Liver (tissue), 9 donors: ENCODE measurements around the gene ABHD5. TPM values are rescaled to one million over a fixed set of nuclear protein-coding genes. Genes with fewer than 3 reads are reported as not detected.

ENCODE experiments used
- DNase-seq: peaks from one replicate; pipeline ENCODE4 v3.0.0-alpha.2; 2017; ENCODE audit warnings: low spot score
- H3K27ac ChIP-seq, 2 donors: one replicate each; pipeline ENCODE4 v1.7.0; 2013; ENCODE audit warnings: inconsistent platforms in 2 of 2, low read length in 2 of 2, control low read depth in 1 of 2, low read depth in 1 of 2, mild to moderate bottlenecking in 1 of 2
- H3K27me3 ChIP-seq, 4 donors: one replicate each; pipeline versions ENCODE4 v1.6.1 to v1.7.0; 2013; ENCODE audit warnings: low read length in 3 of 4, inconsistent platforms in 1 of 4, mild to moderate bottlenecking in 1 of 4, moderate library complexity in 1 of 4; ENCODE audit not compliant: control insufficient read depth in 4 of 4, insufficient read depth in 4 of 4
- H3K36me3 ChIP-seq, 4 donors: one replicate each; pipeline versions ENCODE4 v1.6.1 to v1.7.0; 2013; ENCODE audit warnings: low read length in 3 of 4, mild to moderate bottlenecking in 3 of 4, low read depth in 1 of 4, moderate library complexity in 1 of 4; ENCODE audit not compliant: control insufficient read depth in 4 of 4, insufficient read depth in 3 of 4
- H3K4me1 ChIP-seq, 4 donors: one replicate each; pipeline versions ENCODE4 v1.6.1 to v1.7.0; 2013; ENCODE audit warnings: low read length in 3 of 4, mild to moderate bottlenecking in 3 of 4, moderate library complexity in 1 of 4; ENCODE audit not compliant: control insufficient read depth in 4 of 4, insufficient read depth in 4 of 4
- H3K4me3 ChIP-seq, 3 donors: one replicate each; pipeline versions ENCODE4 v1.6.1 to v1.7.0; 2013; ENCODE audit warnings: low read length in 3 of 3, control low read depth in 1 of 3, low read depth in 1 of 3, mild to moderate bottlenecking in 1 of 3
- H3K9ac ChIP-seq, 2 donors: one replicate each; pipeline ENCODE4 v1.7.0; 2013; ENCODE audit warnings: low read length in 2 of 2, mild to moderate bottlenecking in 2 of 2, moderate library complexity in 2 of 2, control low read depth in 1 of 2, low read depth in 1 of 2
- H3K9me3 ChIP-seq, 4 donors: one replicate each; pipeline versions ENCODE4 v1.6.1 to v1.7.0; 2013; ENCODE audit warnings: low read length in 3 of 4; ENCODE audit not compliant: control insufficient read depth in 4 of 4
- EGR1 ChIP-seq, 2 donors: IDR thresholded peaks; 2 replicates each; pipeline ENCODE4 v1.6.1; 2016 to 2018; ENCODE audit warnings: antibody characterized with exemption in 2 of 2, low read depth in 2 of 2
- FOXA1 ChIP-seq: IDR thresholded peaks from 2 replicates; pipeline ENCODE4 v1.6.1; 2016; ENCODE audit warnings: antibody characterized with exemption
- FOXA2 ChIP-seq: IDR thresholded peaks from 2 replicates; pipeline ENCODE4 v1.6.1; 2016; ENCODE audit warnings: antibody characterized with exemption
- GABPA ChIP-seq, 2 donors: IDR thresholded peaks in 1 of 2; conservative IDR thresholded peaks in 1 of 2; 2 replicates each; pipeline ENCODE4 v1.6.1; 2016; ENCODE audit warnings: antibody characterized with exemption in 2 of 2, mild to moderate bottlenecking in 1 of 2, moderate library complexity in 1 of 2
- HNF4A ChIP-seq, 2 donors: conservative IDR thresholded peaks; 2 replicates each; pipeline ENCODE4 v1.6.1; 2016; ENCODE audit warnings: antibody characterized with exemption in 2 of 2, mild to moderate bottlenecking in 2 of 2
- HNF4G ChIP-seq: IDR thresholded peaks from 2 replicates; pipeline ENCODE4 v1.6.1; 2016; ENCODE audit warnings: antibody characterized with exemption
- JUND ChIP-seq, 2 donors: IDR thresholded peaks; 2 replicates each; pipeline ENCODE4 v1.6.1; 2016; ENCODE audit warnings: antibody characterized with exemption in 2 of 2
- NR2F2 ChIP-seq: IDR thresholded peaks from 2 replicates; pipeline ENCODE4 v1.6.1; 2016; ENCODE audit warnings: antibody characterized with exemption
- RAD21 ChIP-seq, 2 donors: IDR thresholded peaks; 2 replicates each; pipeline ENCODE4 v1.6.1; 2016; ENCODE audit warnings: antibody characterized with exemption in 2 of 2, mild to moderate bottlenecking in 2 of 2
- RXRA ChIP-seq, 2 donors: IDR thresholded peaks; 2 replicates each; pipeline ENCODE4 v1.6.1; 2017 to 2018; ENCODE audit warnings: antibody characterized with exemption in 2 of 2, mild to moderate bottlenecking in 1 of 2
- SP1 ChIP-seq: IDR thresholded peaks from 2 replicates; pipeline ENCODE4 v1.6.1; 2018; ENCODE audit warnings: antibody characterized with exemption, mild to moderate bottlenecking
- TAF1 ChIP-seq: conservative IDR thresholded peaks from 2 replicates; pipeline ENCODE4 v1.6.1; 2016; ENCODE audit warnings: antibody characterized with exemption, mild to moderate bottlenecking
- YY1 ChIP-seq: IDR thresholded peaks from 2 replicates; pipeline ENCODE4 v1.6.1; 2016; ENCODE audit warnings: antibody characterized with exemption, mild to moderate bottlenecking
- WGBS: extraction: QIAGEN DNeasy Blood & Tissue Kit; methylation state at CpG from one replicate; pipeline ENCODE4 v1.1.7; 2013; 5-methylcytosine and 5-hydroxymethylcytosine counted together
- polyA plus RNA-seq, 2 donors: library from polyadenylated mRNA; stranded (reverse) in 1 of 2; unstranded in 1 of 2; fragments of 200-250 nt in 1 of 2; fragments of >200 nt in 1 of 2; fragmentation: Nextera tagmentation in 1 of 2; extraction: Ambion mirVana in 1 of 2; gene quantifications; one replicate each; pipeline versions ENCODE4 v1.2.1 to v1.2.3, GENCODE V29; 2013 to 2015
- total RNA-seq, 2 donors: library from RNA; depleted of rRNA; stranded (reverse); fragments of >200 nt; gene quantifications; one replicate each; pipeline ENCODE4 v1.2.3, GENCODE V29; 2014
- TF ChIP-seq, protein P1 (sequence below): IDR thresholded peaks from 2 replicates; pipeline ENCODE4 v1.6.1; 2016; ENCODE audit warnings: antibody characterized with exemption
- TF ChIP-seq, protein P2 (sequence below): IDR thresholded peaks from 2 replicates; pipeline ENCODE4 v1.6.1; 2016; ENCODE audit warnings: antibody characterized with exemption, mild to moderate bottlenecking
- TF ChIP-seq, protein P3 (sequence below): fragments of 150-350 bp; IDR thresholded peaks from 2 replicates; pipeline ENCODE4 v1.5.1; 2017; ENCODE audit warnings: improper control_type of control experiment, low read depth, low read length; ENCODE audit not compliant: missing input control
- TF ChIP-seq, protein P4 (sequence below): IDR thresholded peaks from 2 replicates; pipeline ENCODE4 v1.6.1; 2016; ENCODE audit warnings: antibody characterized with exemption
- TF ChIP-seq, protein P5 (sequence below): IDR thresholded peaks from 2 replicates; pipeline ENCODE4 v1.6.1; 2016; ENCODE audit warnings: antibody characterized with exemption
- donor health status: healthy.
- donor health status: healthy.
- donor health status: healthy.
- donor health status: healthy.
- donor health status: healthy.

The ABHD5 gene
- total and polyA plus RNA-seq, 4 donors, result 9.2 to 25.8 (median 16.1) TPM

DNA sequence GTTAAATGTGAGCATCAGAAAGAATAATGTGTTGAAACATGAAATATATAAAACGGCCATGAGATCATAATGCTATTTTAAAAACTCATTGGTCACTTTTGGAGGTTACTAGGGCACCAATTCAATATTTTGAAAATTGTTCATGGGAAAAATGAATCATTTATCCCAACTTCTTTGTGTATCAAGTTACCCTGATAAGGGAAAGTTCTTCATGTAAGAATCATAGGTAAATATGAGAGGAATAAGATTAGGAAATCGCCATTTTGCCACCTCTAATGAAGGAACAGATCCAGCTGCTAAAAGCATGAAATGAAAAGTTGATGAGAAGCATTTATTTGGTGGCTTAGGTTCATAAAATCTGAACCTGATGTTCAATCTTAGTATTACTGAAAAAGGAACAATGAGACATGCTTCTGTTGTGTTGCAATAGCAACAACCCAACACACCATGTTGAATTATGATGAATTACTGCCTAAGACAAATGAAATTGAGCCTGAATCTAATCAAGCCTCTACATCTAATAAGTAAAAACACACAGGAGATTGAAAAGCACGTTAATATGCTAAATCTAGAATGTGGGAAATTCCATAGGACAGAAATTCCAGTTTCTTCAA lies 32.5 kb downstream of the ABHD5 start:
- 89% methylated on average over 3 of the region's 3 CpGs for WGBS
- H3K27ac ChIP-seq, result no peak overlapping the region
- peaks cover 2 to 20% (median 10%) of the 10 kb centered on the region in 4 donors for H3K36me3 ChIP-seq
- H3K9ac ChIP-seq, result no peak overlapping the region
- no peaks in the 10 kb centered on the region for H3K9me3 ChIP-seq
- TF ChIP-seq, protein P1, sequence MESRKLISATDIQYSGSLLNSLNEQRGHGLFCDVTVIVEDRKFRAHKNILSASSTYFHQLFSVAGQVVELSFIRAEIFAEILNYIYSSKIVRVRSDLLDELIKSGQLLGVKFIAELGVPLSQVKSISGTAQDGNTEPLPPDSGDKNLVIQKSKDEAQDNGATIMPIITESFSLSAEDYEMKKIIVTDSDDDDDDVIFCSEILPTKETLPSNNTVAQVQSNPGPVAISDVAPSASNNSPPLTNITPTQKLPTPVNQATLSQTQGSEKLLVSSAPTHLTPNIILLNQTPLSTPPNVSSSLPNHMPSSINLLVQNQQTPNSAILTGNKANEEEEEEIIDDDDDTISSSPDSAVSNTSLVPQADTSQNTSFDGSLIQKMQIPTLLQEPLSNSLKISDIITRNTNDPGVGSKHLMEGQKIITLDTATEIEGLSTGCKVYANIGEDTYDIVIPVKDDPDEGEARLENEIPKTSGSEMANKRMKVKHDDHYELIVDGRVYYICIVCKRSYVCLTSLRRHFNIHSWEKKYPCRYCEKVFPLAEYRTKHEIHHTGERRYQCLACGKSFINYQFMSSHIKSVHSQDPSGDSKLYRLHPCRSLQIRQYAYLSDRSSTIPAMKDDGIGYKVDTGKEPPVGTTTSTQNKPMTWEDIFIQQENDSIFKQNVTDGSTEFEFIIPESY, result no peak
- TF ChIP-seq HNF4A (conservative IDR thresholded peaks at IDR 0.05), result no peak
- no peak overlapping the region for H3K4me3 ChIP-seq
- H3K27me3 ChIP-seq, result no peaks in the 10 kb centered on the region
- no peak for DNase-seq
- H3K4me1 ChIP-seq, result no peaks in the 10 kb centered on the region

DNA sequence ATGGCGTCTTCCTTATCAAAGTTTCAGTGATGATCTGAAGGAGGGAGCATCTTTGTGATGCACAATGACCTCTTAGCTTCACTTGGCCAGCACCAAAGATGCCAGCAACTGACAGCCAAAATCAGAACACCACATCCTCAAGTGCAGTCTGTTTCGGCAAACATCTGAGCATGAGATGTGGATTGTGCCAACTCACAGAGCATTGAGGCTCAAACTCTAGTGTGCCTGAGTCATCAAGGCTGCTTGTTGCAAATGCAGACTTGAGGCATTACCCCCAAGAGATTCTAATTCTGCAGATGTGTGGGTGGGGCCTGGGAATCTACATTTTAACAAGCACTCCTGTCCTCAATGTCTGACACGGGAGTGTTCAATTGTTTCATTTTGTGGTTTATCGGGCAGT lies 35.8 kb downstream of the ABHD5 start:
- H3K27ac ChIP-seq, result no peak overlapping the region
- H3K4me3 ChIP-seq, result no peak overlapping the region
- H3K4me1 ChIP-seq, result no peaks in the 10 kb centered on the region
- no peak for DNase-seq
- no peaks in the 10 kb centered on the region for H3K9me3 ChIP-seq
- WGBS, result 95% methylated on average over 4 of the region's 4 CpGs
- H3K27me3 ChIP-seq, result no peaks in the 10 kb centered on the region
- H3K9ac ChIP-seq, result no peak overlapping the region
- peaks cover 0 to 2% (median 1%) of the 10 kb centered on the region in 4 donors for H3K36me3 ChIP-seq
- TF ChIP-seq, protein P1, result no peak
- TF ChIP-seq, protein P2, sequence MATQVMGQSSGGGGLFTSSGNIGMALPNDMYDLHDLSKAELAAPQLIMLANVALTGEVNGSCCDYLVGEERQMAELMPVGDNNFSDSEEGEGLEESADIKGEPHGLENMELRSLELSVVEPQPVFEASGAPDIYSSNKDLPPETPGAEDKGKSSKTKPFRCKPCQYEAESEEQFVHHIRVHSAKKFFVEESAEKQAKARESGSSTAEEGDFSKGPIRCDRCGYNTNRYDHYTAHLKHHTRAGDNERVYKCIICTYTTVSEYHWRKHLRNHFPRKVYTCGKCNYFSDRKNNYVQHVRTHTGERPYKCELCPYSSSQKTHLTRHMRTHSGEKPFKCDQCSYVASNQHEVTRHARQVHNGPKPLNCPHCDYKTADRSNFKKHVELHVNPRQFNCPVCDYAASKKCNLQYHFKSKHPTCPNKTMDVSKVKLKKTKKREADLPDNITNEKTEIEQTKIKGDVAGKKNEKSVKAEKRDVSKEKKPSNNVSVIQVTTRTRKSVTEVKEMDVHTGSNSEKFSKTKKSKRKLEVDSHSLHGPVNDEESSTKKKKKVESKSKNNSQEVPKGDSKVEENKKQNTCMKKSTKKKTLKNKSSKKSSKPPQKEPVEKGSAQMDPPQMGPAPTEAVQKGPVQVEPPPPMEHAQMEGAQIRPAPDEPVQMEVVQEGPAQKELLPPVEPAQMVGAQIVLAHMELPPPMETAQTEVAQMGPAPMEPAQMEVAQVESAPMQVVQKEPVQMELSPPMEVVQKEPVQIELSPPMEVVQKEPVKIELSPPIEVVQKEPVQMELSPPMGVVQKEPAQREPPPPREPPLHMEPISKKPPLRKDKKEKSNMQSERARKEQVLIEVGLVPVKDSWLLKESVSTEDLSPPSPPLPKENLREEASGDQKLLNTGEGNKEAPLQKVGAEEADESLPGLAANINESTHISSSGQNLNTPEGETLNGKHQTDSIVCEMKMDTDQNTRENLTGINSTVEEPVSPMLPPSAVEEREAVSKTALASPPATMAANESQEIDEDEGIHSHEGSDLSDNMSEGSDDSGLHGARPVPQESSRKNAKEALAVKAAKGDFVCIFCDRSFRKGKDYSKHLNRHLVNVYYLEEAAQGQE, result no peak
- TF ChIP-seq TAF1 (no peak), NR2F2 (no peak), SP1 (no peak), RAD21 (IDR thresholded peaks at IDR 0.05) (no peak), JUND (IDR thresholded peaks at IDR 0.05) (no peak), HNF4G (no peak), EGR1 (IDR thresholded peaks at IDR 0.05; ENCODE audit: low read depth in 2 of 2) (no peak), HNF4A (conservative IDR thresholded peaks at IDR 0.05) (no peak), RXRA (IDR thresholded peaks at IDR 0.05) (no peak), FOXA2 (no peak), FOXA1 (no peak), GABPA (IDR thresholded peaks at IDR 0.05 in 1 of 2, conservative IDR thresholded peaks at IDR 0.05 in 1 of 2) (no peak), YY1 (no peak)
- TF ChIP-seq, protein P3, sequence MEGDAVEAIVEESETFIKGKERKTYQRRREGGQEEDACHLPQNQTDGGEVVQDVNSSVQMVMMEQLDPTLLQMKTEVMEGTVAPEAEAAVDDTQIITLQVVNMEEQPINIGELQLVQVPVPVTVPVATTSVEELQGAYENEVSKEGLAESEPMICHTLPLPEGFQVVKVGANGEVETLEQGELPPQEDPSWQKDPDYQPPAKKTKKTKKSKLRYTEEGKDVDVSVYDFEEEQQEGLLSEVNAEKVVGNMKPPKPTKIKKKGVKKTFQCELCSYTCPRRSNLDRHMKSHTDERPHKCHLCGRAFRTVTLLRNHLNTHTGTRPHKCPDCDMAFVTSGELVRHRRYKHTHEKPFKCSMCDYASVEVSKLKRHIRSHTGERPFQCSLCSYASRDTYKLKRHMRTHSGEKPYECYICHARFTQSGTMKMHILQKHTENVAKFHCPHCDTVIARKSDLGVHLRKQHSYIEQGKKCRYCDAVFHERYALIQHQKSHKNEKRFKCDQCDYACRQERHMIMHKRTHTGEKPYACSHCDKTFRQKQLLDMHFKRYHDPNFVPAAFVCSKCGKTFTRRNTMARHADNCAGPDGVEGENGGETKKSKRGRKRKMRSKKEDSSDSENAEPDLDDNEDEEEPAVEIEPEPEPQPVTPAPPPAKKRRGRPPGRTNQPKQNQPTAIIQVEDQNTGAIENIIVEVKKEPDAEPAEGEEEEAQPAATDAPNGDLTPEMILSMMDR, result no peak
- TF ChIP-seq, protein P4, sequence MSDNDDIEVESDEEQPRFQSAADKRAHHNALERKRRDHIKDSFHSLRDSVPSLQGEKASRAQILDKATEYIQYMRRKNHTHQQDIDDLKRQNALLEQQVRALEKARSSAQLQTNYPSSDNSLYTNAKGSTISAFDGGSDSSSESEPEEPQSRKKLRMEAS, result no peak
- TF ChIP-seq, protein P5, sequence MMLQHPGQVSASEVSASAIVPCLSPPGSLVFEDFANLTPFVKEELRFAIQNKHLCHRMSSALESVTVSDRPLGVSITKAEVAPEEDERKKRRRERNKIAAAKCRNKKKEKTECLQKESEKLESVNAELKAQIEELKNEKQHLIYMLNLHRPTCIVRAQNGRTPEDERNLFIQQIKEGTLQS, result no peak
